H1 (cell line): ENCODE measurements around the gene ZNF808. TPM values are rescaled to one million over a fixed set of nuclear protein-coding genes. Genes with fewer than 3 reads are reported as not detected.

ENCODE experiments used
- BACH1 ChIP-seq: IDR thresholded peaks from 2 replicates; pipeline ENCODE4 v1.6.1; 2012; ENCODE audit warnings: low read length, improper control_type of control experiment
- JUN ChIP-seq: IDR thresholded peaks from 2 replicates; pipeline ENCODE4 v1.6.1; 2011; ENCODE audit warnings: low read depth, mild to moderate bottlenecking, improper control_type of control experiment, low read length
- KDM5A ChIP-seq: fragments of 200-600 bp; IDR thresholded peaks from 2 replicates; pipeline ENCODE4 v1.7.1; 2012; ENCODE audit warnings: mild to moderate bottlenecking, low read length, inconsistent platforms, mixed read lengths
- MAFK ChIP-seq: IDR thresholded peaks from 2 replicates; pipeline ENCODE4 v1.6.1; 2012; ENCODE audit warnings: low read depth, mild to moderate bottlenecking, improper control_type of control experiment, low read length
- NANOG ChIP-seq: IDR thresholded peaks from 2 replicates; pipeline ENCODE4 v1.6.1; 2011; ENCODE audit warnings: low read length, low read depth, mild to moderate bottlenecking, inconsistent platforms; ENCODE audit not compliant: insufficient read depth, poor library complexity, severe bottlenecking
- ZNF274 ChIP-seq: IDR thresholded peaks from 2 replicates; pipeline ENCODE4 v1.7.0; 2012; ENCODE audit warnings: low read length, borderline replicate concordance; ENCODE audit errors: extremely low read depth
- polyA plus RNA-seq, 7 experiments: library from polyadenylated mRNA; depleted of rRNA in 3 of 7; stranded (reverse) in 5 of 7; unstranded in 2 of 7; fragments of >200 nt in 5 of 7; fragments of 200-250 nt in 2 of 7; gene quantifications; 1 replicate in 5 of 7; 2 replicates in 1 of 7; 4 replicates in 1 of 7; pipeline versions ENCODE4 v1.2.1 to v1.2.3, GENCODE V29; 2011 to 2013; ENCODE audit warnings: missing spikeins in 2 of 7, mixed read lengths in 2 of 7
- total RNA-seq: library from RNA; stranded (reverse); fragmentation: NEBNext Ultra II Directional; extraction: Animal tissue kit (Norgen Biotek cat#: 25700); gene quantifications from 2 replicates; pipeline ENCODE4 v1.2.1, GENCODE V29; 2021
- TF ChIP-seq, protein P1 (sequence below), 3 experiments: IDR thresholded peaks; 1 replicate in 2 of 3; 2 replicates in 1 of 3; pipeline versions ENCODE4 v1.5.1 to v1.6.1; 2011; ENCODE audit warnings: low read length in 3 of 3, mild to moderate bottlenecking in 3 of 3, inconsistent platforms in 2 of 3, low read depth in 1 of 3, moderate library complexity in 1 of 3; ENCODE audit not compliant: insufficient read depth in 1 of 3; ENCODE audit errors: control extremely low read depth in 1 of 3
- TF ChIP-seq, protein P2 (sequence below): IDR thresholded peaks from 2 replicates; pipeline ENCODE4 v1.6.1; 2011; ENCODE audit warnings: low read length, improper control_type of control experiment

Gene ZNF808
- total and polyA plus RNA-seq, 2 of the 8 experiments (the other 6 are each of a cell fraction or from before 2014, with no cell fraction given): 3.9 to 25.9 TPM

DNA sequence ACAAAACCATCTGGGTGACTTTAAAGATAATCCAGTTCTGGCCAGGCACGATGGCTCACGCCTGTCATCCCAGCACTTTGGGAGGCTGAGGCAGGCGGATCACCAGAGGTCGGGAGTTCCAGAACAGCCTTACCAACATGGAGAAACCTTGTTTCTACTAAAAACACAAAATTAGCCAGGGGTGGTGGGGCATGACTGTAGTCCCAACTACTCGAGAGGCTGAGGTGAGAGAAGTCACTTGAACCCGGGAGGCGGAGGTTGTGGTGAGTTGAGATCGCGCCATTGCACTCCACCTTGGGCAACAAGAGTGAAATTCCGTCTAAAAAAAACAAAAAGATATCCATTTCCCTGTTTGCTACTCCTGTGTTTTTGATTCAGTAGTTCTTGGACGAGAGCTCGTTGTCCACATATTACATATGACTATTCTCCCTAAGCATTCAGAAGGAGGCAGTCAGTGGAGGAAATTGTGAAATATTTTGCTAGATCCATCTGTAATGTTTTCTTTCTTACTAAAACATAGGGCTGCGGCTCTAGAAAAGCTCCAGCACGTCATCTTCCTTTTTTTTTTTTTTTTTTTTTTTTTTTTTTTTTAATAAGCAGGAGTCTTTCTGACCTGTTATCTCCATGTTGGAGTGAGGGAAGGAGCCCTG is 76.2 kb downstream of the ZNF808 start (continued):
- TF ChIP-seq, protein P1, sequence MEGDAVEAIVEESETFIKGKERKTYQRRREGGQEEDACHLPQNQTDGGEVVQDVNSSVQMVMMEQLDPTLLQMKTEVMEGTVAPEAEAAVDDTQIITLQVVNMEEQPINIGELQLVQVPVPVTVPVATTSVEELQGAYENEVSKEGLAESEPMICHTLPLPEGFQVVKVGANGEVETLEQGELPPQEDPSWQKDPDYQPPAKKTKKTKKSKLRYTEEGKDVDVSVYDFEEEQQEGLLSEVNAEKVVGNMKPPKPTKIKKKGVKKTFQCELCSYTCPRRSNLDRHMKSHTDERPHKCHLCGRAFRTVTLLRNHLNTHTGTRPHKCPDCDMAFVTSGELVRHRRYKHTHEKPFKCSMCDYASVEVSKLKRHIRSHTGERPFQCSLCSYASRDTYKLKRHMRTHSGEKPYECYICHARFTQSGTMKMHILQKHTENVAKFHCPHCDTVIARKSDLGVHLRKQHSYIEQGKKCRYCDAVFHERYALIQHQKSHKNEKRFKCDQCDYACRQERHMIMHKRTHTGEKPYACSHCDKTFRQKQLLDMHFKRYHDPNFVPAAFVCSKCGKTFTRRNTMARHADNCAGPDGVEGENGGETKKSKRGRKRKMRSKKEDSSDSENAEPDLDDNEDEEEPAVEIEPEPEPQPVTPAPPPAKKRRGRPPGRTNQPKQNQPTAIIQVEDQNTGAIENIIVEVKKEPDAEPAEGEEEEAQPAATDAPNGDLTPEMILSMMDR (IDR thresholded peaks at IDR 0.05; ENCODE audit: control extremely low read depth in 1 of 3, insufficient read depth in 1 of 3, low read depth in 1 of 3, low read length in 3 of 3): no peak
- TF ChIP-seq JUN (no peak), KDM5A (no peak), NANOG (no peak), BACH1 (no peak), MAFK (no peak), ZNF274 (no peak)
- TF ChIP-seq, protein P2, sequence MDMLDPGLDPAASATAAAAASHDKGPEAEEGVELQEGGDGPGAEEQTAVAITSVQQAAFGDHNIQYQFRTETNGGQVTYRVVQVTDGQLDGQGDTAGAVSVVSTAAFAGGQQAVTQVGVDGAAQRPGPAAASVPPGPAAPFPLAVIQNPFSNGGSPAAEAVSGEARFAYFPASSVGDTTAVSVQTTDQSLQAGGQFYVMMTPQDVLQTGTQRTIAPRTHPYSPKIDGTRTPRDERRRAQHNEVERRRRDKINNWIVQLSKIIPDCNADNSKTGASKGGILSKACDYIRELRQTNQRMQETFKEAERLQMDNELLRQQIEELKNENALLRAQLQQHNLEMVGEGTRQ: no peak
